HG03095 (cell line): ENCODE results near the gene JUNB.

Source experiments
- ATAC-seq: cut with Tn5 transposase; IDR thresholded peaks from one replicate; pipeline ENCODE4 v1.9.1; 2021; ENCODE audit warnings: moderate library complexity; ENCODE audit not compliant: unreplicated experiment

The JUNB gene

DNA sequence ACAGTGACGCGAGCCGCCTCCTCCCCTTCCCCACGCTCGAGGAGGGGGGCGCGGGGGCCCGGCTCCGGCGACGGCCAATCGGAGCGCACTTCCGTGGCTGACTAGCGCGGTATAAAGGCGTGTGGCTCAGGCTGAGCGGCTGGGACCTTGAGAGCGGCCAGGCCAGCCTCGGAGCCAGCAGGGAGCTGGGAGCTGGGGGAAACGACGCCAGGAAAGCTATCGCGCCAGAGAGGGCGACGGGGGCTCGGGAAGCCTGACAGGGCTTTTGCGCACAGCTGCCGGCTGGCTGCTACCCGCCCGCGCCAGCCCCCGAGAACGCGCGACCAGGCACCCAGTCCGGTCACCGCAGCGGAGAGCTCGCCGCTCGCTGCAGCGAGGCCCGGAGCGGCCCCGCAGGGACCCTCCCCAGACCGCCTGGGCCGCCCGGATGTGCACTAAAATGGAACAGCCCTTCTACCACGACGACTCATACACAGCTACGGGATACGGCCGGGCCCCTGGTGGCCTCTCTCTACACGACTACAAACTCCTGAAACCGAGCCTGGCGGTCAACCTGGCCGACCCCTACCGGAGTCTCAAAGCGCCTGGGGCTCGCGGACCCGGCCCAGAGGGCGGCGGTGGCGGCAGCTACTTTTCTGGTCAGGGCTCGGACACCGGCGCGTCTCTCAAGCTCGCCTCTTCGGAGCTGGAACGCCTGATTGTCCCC is at the start of gene JUNB:
Gene JUNB (plus strand): TSS at position 142 of the 706 bp plus-strand sequence. CDS start 286 bp downstream, at position 428.
- no peak for ATAC-seq

DNA sequence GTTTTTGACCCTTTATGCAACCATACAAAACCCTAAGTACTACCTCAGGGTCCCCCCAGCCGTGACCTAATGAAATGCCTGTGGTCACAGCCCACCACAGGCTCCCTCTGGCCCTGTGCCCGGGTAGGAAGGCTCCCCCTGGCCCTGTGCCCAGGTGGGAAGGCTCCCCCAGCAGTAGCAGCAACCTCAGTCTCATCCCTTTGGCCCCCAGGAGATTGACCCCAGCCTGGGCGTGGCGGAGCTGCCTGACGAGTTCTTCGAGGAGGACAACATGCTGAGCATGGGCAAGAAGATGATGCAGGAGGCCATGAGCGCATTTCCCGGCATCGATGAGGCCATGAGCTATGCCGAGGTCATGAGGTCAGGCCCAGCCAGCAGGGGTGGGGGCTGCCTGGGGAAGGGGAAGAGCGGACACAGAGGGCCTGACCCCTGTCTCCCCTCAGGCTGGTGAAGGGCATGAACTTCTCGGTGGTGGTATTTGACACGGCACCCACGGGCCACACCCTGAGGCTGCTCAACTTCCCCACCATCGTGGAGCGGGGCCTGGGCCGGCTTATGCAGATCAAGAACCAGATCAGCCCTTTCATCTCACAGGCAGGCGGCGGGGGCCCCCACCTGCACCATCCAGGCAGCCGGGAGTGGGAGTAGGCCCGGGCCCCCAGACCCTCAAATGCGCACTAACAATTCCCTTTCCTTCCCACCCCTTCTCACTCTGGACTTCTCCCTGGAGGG is 46.0 kb upstream of the JUNB start:
- ATAC-seq = no peak

DNA sequence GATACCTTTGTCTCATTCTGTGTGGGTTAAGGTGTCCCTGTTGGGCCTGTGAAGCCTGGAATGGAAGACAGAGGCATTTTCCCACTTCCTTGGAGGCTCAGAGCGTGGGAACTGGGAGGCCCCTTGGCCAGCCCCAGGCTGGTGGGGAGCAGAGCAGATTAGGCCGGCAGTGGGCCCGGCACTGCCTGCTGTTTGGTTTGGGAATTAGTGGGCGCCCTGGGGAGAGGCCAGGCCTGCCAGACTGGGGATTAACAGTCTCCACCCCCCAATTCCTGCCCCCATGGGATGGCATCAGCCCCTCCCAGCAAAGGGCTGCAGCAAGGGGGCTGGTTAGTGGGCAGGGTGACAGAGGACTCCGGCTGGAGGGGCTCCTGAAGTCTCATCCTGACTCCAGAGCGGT is 42.8 kb upstream of the JUNB start:
- no peak for ATAC-seq

DNA sequence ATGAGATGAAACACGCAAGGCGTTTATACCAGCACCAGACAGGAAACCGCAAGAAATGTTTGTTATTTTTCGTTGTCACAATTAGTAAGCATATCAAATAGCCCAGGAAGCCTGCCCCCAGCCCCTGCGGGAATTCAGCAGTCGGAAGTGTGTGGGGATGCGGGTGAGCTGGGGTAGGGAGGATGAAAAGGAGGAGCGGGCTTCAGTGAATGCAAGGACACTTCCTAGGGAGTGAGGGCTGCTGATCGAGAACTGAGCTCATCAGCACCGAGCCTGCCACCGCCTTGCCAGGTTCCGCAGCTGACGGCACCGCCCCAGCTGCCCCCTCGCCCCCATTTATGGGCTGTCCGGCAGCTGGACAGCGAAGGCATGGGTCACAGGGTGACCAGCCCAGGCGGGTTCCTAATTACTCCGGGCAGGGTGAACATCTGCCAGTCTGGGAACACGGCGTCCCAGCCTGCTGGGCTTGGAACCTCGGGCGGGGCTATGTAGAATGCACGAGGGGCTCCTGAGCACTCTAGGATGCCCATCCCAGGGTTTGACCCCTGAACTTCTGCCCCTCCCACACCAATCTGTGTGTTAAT is 41.3 kb upstream of the JUNB start:
- no peak for ATAC-seq

DNA sequence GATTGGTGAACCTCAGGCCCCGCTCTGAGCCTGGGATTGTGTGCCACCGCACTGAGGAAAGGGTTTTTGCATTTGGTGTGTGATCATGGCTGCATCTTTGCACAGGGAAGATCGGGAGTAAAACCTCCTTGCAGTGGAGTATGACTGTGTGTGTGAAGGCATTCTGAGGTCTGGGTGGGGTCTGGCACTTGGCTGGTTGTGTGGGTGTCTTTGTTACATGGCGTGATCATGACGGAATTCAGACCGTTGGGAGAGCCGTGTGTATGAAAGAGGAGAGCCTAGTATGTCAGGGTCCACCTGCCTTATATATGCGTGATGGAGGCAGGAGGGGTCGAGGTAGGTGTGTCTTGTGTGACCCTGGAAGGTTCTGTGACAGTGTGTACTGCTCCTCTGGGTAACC is 40.4 kb upstream of the JUNB start:
- ATAC-seq = no peak

DNA sequence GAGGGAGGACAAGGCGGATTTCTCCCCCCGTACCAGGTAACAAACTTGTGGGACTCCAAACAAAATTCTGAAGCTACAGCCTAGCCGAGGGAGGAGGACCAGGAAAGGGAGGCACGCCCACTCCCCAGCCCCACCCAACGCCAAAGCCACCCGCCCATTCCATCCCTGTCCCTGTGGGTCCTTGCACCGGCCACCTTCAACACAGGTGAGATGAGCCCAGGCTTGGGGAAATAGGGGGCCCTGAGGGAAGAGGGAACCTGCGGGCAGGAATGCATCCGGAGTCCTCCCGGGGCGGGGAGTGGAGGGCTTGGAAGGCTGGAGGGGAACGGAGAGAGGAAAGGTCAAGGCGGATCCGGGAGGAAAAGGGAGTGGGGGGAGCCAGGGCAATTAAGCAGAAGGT is 39.7 kb upstream of the JUNB start, which contains the start of gene BEST2:
Gene BEST2 (plus strand): TSS at position 157 of the 400 bp plus-strand sequence. CDS start 802 bp downstream, outside the sequence.
- ATAC-seq = no peak

DNA sequence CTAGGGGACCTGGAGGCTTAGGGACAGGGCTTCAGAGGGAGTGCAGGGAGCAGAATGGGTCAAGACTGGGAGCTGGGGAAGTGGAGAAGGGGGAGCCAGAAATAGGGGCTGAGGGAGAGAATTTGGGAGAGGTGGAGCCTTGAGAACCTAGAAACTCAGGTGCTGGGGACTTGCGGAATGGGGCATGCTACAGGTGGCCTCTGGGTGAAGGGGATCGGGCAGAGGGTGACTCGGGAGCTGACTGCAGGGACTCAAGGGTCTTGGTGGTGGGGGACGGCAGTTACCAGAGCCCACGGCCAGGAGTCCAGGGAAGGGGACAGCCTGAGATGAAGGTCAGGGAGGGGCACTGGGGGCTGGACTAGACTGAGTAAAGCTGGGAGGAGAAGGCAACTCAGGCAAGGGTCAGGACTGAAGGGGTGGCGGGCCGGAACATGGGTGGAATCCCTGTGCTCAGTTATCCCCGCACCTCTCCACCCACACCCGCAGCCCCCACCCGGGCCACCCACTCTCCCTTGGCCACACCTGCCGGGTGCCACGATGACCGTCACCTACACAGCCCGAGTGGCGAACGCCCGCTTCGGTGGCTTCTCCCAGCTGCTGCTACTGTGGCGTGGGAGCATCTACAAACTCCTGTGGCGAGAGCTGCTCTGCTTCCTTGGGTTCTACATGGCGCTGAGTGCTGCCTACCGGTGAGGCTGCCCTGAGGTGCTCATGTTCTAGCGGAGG is 39.1 kb upstream of the JUNB start:
- no peak for ATAC-seq

DNA sequence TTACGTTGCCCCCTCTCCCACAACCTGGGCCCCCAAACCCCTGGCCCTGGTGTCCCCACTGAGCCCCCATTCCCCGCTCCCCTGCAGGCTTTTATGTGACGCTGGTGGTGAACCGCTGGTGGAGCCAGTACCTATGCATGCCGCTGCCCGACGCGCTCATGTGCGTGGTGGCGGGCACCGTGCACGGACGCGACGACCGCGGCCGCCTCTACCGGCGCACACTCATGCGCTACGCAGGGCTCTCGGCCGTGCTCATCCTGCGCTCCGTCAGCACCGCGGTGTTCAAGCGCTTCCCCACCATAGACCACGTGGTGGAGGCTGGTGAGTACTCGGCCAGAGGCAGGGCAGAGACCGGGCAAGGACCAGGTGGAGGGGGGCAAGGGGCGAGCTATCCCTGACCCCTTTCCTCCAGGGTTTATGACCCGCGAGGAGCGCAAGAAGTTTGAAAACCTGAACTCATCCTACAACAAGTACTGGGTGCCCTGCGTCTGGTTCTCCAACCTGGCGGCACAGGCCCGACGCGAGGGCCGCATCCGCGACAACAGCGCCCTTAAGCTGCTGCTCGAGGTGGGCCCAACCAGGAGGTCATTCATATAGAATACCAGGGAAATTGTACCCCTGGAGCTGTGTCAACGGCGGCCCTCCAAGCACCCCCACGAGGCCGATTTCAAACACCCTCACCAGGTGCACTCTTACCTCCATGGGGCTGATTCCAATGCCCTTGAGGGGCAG is 36.7 kb upstream of the JUNB start:
- ATAC-seq = no peak

DNA sequence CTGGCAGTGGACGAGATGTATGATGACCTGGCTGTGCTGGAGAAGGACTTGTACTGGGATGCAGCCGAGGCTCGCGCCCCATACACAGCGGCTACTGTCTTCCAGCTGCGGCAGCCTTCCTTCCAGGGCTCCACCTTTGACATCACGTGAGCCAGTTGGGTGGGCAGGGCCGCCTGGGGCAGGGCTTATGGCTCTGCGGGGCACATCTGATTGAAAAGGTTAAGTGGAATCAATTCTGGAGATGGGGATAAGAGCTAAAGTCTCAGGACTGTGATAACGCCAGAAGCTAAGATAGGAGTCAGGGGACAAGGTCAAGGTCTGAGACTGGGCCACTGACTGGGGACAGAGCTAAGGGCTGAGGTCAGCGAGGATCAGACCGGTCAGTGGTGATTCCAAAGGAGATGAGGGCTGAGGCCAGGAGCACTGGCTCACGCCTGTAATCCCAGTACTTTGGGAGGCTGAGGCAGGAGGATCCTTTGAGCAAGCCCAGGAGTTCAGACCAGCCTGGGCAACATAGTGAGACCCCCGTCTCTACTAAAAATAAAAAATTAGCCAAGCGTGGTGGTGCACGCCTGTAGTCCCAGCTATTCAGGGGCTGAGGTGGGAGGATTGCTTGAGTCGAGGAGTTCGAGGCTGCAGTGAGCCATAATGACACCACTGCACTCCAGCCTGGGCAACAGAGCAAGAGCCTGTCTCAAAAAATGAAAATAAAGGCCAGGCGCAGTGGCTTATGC is 35.0 kb upstream of the JUNB start:
- no peak for ATAC-seq

DNA sequence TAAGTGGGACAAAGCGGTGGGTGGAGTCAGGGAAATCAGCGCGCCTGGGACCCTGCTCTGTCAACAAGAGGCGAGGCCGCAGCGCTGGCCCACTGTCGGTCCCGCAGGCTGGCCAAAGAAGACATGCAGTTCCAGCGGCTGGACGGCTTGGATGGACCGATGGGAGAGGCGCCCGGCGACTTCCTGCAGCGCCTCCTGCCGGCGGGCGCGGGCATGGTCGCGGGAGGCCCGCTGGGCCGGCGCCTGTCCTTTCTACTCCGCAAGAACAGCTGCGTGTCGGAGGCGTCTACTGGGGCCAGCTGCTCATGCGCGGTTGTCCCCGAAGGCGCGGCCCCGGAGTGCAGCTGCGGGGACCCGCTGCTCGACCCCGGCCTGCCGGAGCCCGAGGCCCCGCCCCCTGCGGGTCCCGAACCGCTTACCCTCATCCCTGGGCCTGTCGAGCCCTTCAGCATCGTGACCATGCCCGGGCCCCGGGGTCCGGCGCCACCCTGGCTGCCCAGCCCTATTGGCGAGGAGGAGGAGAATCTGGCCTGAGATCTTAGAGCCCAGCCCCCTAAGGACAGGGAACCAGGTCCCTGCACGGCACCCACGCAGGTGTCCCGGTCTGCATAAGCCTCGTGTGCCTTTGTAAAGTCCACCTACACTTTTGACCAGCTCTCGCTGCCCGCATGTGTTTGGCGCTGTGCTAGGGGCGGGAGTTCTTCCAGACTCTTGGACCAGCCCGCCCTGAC is 33.6 kb upstream of the JUNB start:
- no peak for ATAC-seq

DNA sequence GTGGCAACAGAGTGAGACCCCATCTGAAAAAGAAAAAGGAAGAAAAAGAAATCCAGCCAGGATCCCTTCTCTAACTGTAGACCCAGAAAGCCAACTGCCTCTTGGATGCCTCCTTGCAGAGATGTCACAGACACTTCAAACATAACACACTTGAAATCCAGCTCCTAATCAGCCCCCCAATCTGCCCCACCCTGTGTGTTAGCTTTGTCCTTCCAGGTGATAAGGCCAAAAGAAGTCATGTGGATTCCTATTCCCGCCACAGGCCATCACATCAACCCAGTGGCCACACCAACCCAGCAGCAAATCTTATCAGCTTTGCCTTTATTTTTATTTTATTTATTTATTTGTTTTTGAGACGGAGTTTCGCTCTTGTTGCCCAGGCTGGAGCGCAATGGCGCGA is 31.6 kb upstream of the JUNB start:
- ATAC-seq = no peak

DNA sequence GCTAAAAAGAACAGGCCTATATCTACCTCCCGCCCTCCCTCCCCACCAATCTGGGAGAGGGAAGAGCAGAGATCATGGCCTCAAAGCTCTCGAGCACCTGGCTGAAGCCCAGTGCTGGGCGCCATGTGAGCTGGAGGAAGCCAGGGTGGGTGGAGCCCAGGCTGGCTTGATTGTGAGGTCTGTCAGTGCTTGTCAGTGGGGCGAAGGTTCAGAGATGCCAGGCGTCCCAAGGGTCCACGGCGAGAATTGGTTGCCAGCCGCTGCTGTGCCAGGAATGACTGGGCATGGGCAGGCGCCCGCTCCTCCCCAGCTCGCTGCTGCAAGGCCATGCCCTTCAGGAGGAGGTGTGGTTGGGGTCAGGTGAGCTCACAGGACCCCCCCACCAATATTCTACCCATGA is 28.2 kb upstream of the JUNB start:
- ATAC-seq = no peak

DNA sequence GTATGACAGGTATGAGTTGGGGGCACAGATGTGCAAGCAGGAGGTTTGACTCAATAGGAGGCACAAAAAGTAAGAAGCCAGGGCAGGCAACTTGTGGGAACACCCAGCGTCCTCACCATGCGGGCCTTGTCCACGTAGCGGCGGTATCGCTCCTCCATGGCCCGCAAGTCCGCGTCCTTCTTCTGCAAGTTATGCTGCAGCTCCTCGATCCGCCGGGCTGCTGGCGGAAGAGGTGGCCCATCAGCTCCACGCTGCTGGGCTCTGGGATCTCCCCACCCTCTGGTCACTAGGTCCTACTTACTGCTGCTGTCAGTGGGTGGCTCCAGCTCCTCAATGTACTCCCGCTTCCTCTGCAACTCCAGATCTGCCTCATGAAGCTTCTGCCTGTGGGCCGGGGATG is 26.6 kb upstream of the JUNB start:
- ATAC-seq = no peak

DNA sequence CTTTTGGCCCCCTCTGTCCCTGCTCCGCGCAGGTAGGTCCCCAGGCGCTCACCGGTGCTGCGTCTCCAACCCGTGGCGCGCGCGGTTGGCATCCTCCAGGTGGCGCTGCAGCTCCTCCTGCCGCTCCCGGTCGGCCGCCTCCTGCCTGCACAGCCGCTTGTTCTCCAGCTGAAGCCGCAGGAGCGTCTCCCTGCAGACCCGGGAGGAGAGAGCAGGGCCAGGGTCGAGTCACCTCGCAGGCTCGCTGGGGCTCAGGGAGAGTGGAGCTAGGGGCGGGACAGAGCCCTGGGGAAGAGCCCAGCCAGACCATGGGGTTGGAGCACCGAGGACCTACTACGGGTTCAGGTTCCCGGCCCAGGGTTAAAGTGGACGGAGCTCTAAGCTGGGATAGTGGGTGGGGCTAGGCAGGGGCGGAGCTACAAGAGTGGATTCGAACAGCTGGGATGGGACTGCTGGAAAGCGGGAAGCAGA is 25.2 kb upstream of the JUNB start:
- peak; percentile 52 for ATAC-seq

DNA sequence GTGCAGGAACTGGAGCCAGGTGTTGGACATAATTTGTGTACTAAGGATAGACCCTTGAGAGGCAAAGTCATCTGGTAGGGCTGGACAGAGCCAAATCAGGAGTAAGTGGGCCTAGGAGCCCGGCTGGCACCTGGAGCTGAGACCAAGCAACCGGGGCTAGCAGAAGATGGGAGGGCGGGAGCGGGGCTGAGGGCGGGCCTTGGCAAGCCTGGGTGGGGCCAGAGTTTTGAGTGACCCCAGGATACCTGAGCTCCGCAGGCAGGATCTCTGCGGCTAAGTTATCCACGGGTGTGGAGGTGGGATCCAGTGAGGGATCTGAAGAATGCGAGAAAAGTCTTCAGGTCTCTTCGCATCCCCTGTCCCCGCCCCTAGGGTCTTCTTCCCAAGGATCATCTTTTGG is 24.1 kb upstream of the JUNB start:
- no peak for ATAC-seq

DNA sequence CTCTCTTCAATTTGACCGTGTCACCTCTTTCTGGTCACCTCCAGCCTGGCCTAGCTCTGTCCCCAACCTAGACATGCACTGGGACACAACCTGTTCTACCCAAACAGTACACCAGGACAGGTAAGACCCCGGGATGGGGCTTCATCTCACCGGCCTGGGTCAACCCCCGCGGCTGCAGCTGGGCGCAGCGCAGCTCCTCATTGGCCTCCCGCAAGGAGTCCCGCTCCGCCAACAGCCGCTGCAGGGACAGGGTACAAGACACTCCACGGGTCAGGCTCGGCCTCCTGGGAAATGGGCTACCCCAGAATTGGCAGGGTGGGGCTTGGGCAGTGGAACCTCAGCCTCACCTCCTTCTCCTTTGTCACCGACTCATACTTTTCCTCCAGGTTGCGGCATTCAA is 23.6 kb upstream of the JUNB start:
- no peak for ATAC-seq

DNA sequence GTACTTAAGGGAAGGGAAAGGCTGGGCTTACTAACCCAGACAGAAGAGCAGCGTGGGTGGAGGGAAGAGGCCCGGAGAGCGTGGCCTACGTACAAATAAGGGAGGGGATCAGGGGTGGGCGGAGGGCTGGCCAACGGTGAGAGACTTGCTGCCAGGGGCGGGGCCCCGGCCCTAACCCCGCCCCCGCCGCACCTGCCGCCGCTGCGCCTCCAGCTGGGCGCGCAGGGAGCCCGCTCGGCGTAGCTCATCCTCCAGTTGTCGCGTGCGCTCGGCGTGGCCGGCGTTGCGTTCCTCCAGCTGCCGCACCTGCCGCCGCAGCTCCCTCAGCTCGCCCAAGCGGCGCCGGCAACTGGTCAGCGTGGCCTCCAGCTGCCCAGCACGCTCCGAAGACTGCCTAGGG is 21.6 kb upstream of the JUNB start:
- ATAC-seq = no peak

DNA sequence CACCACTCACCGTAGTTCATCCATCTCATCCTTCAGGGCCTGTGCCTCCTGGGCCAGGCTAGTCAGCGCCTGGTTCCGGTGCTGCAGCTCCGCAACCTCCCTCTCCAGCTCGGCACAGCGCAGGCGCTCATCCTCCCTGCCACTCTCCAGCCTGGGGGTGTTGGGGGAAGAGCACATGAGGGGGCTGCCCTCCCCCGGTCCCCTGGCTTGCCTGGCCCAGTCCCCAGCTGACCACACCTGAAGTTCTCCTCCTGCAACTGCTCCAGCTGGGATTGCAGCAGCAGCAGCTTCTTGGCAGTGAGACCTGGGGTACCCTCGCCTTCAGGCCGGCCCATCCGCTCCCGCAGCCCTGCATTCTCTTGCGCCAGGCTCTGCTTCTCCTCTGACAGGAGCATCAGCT is 20.4 kb upstream of the JUNB start:
- no peak for ATAC-seq

DNA sequence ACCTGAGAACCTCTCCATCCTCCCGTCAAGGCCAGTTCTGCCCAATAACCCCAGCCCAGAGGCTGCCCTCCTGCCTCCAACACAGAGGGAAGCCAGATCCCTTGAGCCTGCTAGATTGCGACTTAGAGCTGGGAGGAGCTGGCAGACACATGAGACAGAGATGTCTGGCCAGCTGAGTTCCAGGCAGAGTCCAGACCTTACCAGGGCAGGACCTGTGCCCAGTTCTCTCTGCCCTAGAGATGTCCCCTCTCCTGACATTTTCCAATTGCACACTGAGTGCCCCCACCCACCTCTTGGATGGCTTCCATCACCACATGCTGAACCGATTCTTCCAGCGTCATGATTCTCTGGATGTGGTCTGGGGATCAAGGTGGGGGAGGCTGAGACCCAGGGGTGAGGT is 19.0 kb upstream of the JUNB start:
- no peak for ATAC-seq
